NCI-H2227 (cell line): ENCODE results near the gene HM13.
A peak's percentile ranks its signal among the peaks of the same experiment; 100 is the strongest.
"Not testable (repeated sequence)": the region's sequence is repeated elsewhere in the genome, so short reads cannot be mapped to it uniquely, and the experiment has no call there.

Experiments
- DNase-seq: peaks from one replicate; lab custom pipeline; 2025; ENCODE audit not compliant: unreplicated experiment; lab: John Stamatoyannopoulos, UW

The HM13 gene

DNA sequence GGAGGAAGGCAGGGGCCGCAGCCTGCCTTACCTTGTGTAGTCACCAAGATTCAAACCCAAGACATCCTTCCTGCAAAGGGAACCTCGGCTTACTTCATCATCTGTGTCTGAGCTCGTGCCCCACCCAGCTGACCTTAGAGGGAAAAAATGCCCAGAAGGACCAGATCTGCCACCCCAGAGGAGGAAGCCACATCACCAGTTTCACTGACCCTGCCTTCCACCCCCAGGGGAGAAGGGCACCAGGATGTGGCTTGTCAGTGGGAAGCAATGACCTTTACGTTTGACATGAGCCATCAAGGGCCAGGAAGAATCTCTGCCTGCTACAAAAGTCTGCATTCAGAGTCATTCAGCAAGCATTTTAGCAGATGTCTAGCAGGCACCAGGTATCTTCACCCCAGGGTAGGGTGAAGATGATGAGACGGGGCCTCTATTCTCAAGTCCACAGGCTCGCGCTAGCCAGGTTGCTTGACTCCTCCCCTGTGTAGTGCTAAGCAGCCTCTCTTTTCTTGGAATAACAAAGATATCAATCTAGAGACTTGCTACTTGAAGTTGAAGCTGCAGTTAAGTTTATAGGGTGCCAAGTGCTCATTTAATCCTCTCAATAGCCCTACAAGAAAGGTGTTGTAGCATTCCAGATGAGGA lies 28.1 kb downstream of the HM13 start:
- DNase-seq: no peak

DNA sequence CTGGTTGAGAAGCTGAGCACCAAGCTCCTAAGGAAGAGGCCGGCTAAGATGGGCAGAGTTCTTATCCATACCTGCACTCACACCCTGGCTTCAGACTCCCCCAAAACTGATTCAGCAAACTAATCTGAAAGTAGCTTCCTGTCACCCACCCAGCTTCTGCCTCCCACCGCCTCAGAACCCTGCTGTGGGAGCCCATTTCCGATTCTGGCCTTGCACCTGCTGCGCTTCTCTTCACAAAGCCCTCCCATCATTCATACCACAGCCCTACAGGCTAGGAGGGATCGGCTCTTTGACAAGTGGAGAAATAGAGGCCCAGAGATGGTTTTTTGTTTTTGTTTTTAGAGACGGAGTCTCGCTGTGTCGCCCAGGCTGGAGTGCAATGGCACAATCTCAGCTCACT lies 28.7 kb downstream of the HM13 start:
- DNase-seq: no peak

DNA sequence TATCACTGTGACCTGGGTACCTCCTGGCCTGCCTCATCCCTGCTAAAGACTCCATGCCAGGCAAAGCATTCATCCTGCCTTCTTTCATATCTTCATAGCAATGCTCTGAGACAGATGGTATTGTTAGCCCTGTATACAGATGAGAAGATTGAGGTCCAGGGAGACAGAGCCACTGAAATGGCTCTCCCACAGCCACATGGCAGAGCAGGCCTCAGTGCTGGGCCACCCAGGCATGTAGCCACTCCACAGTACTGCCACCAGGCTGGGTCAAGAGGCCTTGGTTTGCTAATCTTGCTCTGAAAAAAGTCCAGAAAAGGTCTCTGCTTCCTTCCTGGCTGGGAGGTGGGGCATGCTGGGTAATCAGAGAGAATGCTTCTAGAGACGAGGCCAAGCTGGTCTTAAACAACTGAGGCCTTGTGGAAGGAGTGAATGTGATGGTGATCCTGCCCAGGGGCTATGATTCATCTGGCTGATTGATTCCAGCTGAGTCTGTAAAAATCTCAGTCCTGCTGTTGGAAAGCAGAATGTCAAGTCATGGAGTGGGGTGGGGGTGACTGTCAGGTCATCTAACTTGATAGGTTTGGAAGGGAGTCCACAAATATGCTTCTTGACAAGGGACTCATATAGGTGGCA lies 29.8 kb downstream of the HM13 start:
- no peak for DNase-seq

DNA sequence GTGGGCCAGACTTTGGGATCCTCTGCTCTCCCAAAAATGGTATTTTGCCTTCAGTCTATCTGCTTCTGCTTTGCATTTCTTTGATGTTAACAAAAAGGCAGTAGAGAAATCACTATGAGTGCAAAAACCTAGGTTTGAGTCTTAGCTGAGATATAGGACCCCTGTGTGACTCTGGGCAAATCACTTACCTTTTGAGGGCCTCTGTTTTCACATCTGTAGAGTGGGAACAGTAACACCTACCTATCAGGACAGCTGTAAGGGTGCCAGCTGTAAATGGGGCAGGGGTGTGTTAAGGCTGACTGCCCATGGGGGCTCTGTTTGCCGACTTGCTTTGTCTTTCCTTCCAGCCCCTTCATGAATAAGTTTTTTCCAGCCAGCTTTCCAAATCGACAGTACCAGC lies 30.4 kb downstream of the HM13 start:
- DNase-seq: no peak

DNA sequence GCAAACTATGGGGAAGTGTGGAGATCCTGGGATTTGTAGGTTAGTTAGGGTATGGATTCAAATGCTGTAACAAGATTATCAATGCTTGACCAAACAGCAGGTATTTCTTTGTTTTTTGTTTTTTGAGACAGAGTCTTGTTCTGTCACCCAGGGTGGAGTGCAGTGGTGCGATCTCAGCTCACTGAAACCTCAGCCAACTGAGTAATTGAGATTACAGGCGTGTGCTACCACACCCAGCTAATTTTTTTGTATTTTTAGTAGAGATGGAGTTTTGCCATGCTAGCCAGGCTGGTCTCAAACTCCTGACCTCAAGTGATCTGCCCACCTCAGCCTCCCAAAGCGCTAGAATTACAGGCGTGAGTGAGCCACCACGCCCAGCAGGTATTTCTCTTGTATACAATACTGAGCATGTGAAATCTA lies 31.4 kb downstream of the HM13 start:
- DNase-seq: not testable (repeated sequence)

DNA sequence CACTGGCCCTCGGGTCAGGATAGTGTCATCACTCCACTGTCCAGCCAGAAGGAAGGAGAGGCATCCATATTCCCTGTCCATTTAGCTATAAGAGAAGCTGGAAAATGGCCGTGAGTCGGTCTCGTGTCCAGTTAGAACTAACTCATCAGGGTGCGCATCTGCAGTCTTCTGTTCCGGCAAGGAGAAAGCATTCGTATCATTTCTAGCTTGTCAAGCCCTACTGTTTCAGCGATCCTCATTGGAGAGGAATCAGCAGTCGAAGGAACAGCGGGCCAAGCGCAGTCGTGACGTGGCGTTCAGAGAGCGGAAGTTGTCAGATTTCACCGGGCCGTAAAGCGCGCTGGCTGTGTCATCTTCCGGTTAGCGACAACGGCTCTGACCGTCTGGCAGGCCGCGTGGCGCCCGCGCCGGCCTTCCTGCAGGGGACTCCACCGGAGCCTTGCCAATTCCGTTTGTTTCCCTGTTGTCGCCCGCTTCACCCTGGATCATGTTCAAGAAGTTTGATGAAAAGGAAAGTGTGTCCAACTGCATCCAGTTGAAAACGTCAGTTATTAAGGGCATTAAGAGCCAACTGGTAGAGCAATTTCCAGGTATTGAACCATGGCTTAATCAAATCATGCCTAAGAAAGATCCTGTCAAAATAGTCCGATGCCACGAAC lies 32.9 kb downstream of the HM13 start:
- DNase-seq: peak; percentile 92

DNA sequence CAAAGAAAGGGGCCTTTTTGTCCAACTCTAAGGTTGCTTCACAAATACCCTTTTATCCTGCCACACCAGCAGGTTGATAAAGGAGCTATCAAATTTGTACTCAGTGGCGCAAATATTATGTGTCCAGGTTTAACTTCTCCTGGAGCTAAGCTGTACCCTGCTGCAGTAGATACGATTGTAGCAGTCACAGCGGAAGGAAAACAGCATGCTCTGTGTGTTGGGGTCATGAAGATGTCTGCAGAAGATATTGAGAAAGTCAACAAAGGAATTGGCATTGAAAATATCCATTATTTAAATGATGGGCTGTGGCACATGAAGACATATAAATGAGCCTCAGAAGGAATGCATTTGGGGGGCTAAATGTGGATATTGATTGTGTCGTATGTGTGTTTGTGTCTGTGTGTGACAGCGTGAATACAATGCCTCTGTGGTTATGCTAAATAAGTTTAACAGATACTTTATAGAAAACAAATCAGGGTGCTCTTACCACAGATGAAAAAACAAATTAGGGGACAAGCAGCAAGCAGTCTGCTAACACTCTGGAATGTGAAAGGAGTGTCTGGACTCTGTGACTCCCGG lies 33.6 kb downstream of the HM13 start:
- DNase-seq: no peak

DNA sequence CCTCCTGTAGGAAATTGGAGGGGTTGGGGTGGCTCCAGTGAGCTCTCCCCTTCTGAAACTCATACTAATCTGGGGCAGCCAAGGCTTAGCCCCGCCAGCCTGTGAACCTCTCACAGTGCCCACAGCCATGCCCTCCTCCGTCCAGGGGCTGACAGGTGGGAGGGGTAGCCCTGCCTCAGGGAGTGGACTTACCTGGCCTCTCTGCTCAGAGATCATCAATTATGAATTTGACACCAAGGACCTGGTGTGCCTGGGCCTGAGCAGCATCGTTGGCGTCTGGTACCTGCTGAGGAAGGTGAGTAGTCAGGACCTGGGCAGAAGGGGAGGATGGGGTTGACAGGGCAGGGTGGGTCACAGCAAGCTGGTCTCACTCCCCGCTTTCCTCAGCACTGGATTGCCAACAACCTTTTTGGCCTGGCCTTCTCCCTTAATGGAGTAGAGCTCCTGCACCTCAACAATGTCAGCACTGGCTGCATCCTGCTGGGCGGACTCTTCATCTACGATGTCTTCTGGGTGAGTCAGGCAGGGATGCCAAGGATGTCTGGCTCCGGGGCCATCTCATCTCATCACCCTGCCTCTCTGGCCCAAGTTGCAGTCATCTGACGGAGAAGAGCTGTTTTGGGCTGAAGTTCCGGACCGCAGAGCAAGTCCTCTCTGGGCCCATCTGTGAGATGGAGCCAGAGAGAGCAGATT lies 34.7 kb downstream of the HM13 start:
- DNase-seq: no peak

DNA sequence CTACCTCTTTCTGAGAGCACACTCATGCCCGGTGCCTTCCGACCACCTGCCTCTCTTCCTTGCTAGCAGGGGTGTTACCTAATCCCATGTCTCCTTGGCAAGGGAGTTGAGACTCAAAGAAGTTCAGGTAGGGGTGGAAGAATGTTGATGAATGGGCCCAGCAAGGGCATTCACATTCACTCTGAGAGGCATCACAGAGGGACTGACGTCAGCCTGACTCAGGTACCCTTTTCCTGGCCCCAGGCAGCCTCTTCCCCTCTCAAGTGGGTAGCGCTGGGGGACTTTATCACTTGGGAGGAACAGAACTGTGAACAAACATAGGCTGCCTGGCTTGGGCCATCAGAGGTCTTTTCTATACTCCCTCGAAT lies 35.3 kb downstream of the HM13 start:
- DNase-seq: no peak

DNA sequence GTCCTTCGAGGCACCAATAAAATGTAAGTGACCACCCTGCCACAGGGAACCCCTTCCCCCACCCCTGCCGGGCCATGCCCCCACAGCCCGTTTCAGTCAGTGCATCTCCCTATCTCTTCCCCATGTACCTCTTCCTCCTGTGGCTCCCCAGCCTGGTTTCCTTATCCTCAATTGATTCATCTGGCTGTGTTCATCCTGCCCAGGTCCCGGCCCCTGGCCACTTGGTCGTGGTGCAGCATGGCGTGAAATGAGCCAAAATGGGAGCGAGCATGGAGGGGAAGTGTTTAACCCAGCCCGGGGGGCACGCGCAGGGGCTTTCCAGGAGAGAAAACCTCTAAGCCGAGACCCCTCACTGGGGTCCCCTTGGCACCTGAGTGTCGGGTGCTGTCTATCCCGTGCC lies 35.9 kb downstream of the HM13 start:
- DNase-seq: no peak

DNA sequence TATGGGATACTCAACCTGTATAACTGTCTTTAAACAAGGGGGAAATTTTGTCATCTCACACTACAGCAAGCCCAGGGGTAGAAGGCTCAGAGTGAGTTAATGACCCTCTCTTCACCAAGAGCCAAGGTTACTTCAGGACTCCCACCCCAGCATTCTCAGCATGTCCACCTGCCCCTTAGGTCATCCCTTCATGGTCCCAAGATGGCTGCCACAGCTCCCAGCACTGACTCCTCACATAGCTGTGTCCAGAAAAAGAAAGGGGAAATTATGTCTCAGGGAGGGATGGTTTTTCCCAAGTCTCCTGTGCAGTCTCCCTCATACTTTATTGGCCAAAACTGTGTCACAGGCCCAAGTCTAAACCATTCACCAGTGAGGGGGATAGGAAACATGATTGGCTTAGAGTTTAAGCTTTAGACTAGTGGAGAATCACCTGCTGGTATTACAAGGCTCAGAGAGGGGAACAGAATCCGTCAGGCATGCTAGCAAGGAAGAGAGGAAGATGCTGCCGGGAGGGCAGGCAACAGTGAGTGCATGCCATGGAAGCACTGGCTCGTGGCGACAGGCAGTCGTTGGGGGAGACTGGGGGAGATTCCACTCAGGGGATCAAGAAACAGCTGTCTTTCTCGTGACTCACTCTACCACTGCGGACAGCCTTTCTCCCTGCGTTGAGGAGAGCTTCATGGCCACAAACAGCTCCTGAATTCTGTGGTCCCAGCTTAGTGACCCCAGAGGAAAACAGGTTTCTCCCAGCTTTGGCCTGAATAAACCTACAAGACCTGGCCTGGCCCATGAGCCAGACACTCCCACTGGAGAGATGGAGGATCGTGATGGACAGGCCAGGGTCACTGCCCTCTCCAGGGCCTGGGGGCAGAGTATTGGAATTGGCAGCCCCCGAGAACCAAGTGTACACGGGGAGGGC lies 37.2 kb downstream of the HM13 start:
- no peak for DNase-seq

DNA sequence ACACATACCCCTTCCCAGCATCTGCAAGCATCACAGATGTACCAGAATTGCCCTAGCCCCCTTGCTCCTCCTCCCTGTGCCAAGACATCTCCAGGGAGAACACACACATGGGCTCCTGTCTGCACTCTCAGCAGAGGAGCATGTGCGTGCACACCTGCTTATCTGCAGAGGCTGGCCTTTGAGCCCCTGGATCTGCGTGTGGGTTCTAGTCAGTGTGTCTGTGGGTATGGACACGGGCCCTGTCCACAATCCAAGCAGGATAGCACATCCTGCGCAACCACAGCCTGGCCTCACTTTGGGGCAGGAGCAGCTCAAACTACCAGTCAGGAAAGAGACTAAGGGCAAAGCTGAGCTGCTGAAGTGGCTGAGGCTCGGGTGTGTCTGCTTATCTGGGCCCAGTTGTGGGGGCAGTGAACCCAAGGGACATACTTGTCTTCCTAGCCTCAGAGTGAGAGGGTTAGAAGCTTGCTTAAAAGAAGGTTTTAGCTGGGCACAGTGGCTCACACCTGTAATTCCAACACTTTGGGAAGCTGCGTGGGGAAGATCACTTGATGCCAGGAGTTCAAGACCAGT lies 41.0 kb downstream of the HM13 start:
- no peak for DNase-seq

DNA sequence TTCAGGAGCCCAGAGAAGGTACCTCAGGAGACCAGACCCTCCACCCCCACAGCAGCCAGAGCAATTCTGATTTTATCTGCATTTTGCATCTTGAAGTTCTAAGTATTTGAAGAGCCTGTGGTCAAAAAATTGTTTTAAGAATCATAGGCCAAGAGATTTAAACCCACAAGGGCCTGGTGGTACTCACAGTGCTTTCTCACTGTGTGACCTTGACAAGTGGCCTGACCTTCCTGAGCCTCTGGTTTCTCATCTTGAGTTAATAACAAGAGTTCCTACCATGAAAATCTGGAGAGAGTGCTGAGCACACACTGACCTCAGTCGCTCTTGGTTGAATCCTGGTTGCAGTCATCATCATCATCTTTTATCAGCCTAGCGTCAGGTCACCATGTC lies 45.5 kb downstream of the HM13 start:
- no peak for DNase-seq

DNA sequence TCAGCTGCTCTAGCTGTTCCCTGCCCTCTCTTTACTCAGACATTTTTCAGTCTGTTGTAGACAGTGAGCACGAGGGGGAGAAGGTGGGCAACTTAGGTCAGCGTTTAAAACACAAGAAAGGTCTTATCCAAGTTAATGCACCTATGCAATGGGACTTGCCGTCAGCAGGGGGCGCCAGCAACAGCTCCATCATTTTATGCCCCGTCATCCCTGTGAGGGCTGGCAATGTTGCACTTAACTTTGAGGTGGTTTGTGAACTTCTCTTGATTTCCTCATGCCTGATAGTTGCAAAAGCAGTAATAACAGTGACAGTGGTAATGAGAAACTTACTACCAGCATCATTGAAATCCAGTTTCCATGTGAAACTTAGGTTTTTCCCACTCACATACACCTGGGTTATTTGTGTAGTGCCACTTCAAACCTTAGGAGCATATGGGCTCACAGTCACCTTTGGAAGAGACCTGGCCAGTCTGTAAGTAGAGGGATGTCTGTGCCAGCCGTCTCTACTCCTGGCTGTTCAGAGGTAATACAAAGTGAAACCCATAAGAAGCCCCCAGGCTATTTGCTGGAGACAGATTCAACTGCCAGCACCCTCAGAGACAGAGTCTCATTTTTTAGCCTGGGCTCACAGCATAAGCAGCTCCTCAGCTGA lies 46.0 kb downstream of the HM13 start:
- peak; percentile 68 for DNase-seq

DNA sequence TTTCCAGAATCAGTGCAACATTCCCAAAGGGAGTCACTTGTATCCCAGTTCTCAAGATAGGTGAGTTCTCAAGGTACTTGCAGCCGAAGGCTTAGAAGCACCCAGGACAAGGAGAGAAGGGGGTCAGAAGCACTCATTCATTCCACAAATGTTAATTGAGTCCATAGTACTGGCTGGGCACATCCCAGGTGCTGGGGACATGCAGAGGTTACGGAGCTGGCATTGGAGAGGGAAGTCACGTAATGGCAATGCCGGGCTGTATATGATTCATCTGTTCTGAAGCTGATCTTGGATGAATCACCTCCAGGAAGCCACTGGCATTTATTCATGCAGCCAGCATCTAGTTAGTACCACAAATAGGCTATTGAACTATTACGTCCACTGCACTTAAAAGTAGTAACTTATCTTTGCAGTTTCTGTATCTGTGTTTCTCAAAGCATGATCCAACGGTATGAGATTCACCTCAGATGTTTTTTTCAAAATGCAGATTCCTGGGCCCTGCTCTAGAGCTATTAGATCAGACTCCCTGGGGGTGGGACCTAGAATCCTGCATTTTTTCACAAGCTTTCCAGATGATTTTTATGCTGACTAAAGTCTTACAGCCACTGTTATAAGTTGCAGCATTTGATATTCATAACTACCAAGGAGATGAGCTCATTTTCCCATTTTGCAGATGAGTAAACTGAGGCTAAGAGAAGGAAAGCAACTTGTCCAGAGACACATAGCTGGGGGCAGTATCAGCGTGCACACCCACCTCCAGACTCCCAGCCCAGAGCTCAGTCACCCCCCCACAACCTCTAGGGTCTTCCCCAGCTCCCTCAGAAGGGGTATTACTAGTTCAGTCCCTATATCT lies 46.7 kb downstream of the HM13 start:
- no peak for DNase-seq

DNA sequence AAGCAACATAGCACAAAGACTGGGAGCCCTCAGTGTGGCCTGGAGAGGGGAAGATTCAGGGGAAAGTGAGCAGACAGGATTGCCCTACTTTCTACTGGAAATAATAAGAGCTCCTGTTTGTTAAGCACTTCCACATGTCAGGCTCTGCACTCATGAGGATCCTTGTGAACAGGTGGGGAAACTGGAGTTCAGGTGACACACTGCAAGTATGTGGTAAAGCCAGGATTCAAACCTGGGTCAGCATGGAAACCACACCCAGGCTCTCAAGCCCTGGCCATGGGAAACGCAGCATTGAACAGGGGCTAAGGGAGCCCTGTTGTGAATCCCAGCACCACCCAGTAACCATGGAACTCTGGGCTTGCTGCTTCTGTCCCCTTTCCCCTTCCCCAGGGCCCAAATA lies 48.0 kb downstream of the HM13 start:
- no peak for DNase-seq

DNA sequence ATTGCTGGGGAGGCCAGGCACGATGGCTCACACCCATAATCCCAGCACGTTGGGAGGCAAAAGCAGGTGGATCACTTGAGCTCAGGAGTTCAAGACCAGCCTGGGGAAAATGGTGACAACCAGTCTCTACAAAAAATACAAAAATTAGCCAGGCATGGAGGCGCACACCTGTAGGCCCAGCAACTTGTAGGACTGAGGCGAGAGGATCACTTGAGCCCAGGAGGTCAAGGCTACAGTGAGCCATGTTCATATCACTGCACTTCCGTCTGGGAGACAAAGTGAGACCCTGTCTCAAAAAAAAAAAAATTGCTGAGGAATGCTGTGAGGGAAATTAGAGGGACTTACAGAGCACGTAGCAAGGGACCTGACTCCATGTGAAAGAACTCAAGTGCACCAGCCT lies 50.0 kb downstream of the HM13 start:
- no peak for DNase-seq

DNA sequence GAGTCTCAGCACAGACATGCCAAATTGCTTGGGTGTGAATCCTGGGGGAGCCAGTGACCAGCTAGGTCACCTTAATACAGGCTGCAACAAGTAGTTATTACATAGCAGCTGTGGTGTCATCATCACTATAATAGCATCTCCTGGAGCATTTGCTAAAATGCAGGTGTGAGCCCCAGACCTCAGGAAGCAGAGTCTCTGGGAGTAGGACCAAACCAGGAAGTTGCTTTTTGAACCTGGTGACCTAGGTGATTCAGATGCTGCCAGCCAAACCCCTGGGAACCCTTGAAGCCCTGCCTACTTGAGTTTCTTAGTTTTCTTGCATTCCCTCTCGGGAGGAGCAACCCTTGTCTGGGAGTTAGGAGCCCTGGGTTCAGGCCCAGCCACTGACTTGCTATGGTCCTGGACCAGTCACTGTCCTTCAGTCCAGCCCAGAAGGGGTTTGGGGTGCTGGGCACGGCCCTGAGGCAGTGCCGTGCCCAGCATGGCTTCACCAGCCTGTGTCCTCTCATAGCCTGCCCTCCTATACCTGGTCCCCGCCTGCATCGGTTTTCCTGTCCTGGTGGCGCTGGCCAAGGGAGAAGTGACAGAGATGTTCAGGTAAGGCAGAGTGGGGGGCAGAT lies 51.6 kb downstream of the HM13 start:
- DNase-seq: no peak

DNA sequence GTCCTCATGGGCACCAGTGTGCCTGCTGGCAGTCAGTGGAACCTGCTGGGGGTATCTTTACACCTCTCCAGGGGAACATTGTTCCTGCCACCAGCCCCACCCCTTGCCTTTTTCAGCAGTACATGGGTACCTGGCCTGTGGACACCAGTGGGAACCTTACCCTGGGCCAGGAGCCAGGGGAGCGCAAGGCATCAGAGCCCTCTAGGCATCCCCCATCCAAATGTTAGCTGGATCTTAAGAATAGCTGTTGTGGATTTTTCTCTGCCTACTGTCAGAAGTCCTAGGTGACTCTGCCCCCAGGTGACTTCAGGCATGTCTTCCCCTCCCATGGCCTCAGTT lies 52.0 kb downstream of the HM13 start:
- no peak for DNase-seq
